ENCODE data around the gene NEAT1.

NEAT1 gene

GRCh38 chr11:65424205-65425104, 1.9 kb downstream of the NEAT1 start:
- DNase-seq, result no peak

- DNase-seq, result no peak
Measured at GRCh38 chr11:65425105-65425970, 2.7 kb downstream of the NEAT1 start.

GRCh38 chr11:65425971-65426838, 3.6 kb downstream of the NEAT1 start:
- DNase-seq, result no peak

- DNase-seq, result no peak
Measured at GRCh38 chr11:65426839-65427690, 4.5 kb downstream of the NEAT1 start.

- no peak for DNase-seq
Measured at GRCh38 chr11:65427691-65428577, 5.3 kb downstream of the NEAT1 start.

- DNase-seq, result no peak
Measured at GRCh38 chr11:65428578-65429067, 6.0 kb downstream of the NEAT1 start.

GRCh38 chr11:65429068-65429681, 6.6 kb downstream of the NEAT1 start:
- DNase-seq, result no peak

GRCh38 chr11:65429724-65430405, 7.3 kb downstream of the NEAT1 start:
- DNase-seq, result no peak

- no peak for DNase-seq
Measured at GRCh38 chr11:65430406-65431217, 8.0 kb downstream of the NEAT1 start.

- DNase-seq, result no peak
Measured at GRCh38 chr11:65431451-65432099, 9.0 kb downstream of the NEAT1 start.

GRCh38 chr11:65432100-65432650, 9.6 kb downstream of the NEAT1 start:
- no peak for DNase-seq

GRCh38 chr11:65432686-65433582, 10.3 kb downstream of the NEAT1 start:
- no peak for DNase-seq

GRCh38 chr11:65433657-65434056, 11.1 kb downstream of the NEAT1 start:
- no peak for DNase-seq

- DNase-seq, result no peak
Measured at GRCh38 chr11:65434057-65434666, 11.6 kb downstream of the NEAT1 start.

- no peak for DNase-seq
Measured at GRCh38 chr11:65434667-65435410, 12.2 kb downstream of the NEAT1 start.
